Measurements from ENCODE around the gene ASB16.

DNA sequence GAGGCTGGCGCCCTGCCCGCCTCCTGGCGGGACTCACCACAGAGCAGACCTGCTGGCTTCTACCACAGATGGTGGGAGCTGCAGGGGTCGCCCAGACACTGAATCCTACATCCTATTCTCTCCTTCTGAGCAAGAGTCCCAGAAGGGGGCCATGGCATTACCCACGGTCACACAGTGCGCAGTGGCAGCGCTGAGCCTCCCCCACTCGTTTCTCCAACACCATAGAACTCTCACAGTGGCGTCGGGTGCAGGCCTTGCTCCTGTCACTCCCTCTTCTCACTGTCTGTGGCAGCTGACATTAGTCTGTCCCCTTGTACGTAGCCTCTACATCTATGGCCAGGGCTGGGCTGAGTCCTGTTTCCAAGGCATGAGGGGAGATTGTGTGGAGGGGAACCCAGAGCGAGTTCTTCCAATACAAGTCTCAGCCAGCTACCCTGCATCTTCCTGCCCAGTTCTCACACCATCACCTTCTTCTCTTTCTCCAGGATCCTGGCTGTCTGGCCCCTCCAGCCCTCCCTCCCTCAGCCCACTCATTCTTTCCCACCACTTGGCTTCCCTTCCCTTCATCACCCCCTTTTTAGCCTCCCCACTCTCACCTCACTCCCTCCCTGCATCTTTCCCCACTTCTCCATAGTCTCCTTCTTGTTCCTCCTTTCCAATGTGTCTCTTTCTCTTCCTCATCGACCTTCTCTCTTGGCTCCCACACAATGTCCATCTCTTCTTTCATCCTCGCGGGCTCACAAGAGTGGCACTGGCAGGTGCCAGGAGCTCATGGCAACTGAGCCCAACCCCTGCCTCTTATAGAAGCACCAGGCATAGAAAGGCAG, 43.1 kb downstream of the ASB16 start:
- TF ChIP-seq, protein P1, sequence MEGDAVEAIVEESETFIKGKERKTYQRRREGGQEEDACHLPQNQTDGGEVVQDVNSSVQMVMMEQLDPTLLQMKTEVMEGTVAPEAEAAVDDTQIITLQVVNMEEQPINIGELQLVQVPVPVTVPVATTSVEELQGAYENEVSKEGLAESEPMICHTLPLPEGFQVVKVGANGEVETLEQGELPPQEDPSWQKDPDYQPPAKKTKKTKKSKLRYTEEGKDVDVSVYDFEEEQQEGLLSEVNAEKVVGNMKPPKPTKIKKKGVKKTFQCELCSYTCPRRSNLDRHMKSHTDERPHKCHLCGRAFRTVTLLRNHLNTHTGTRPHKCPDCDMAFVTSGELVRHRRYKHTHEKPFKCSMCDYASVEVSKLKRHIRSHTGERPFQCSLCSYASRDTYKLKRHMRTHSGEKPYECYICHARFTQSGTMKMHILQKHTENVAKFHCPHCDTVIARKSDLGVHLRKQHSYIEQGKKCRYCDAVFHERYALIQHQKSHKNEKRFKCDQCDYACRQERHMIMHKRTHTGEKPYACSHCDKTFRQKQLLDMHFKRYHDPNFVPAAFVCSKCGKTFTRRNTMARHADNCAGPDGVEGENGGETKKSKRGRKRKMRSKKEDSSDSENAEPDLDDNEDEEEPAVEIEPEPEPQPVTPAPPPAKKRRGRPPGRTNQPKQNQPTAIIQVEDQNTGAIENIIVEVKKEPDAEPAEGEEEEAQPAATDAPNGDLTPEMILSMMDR (IDR thresholded peaks at IDR 0.05): no peak
- no peak for TF ChIP-seq EZH2 (IDR thresholded peaks at IDR 0.05; ENCODE audit: borderline replicate concordance, insufficient read depth, low read depth, low read length, poor library complexity, severe bottlenecking)

Measured in B cell (primary cell).